Measurements from ENCODE around the gene CCNH.
A peak's percentile ranks its signal among the peaks of the same experiment; 100 is the strongest.

Gene CCNH

DNA sequence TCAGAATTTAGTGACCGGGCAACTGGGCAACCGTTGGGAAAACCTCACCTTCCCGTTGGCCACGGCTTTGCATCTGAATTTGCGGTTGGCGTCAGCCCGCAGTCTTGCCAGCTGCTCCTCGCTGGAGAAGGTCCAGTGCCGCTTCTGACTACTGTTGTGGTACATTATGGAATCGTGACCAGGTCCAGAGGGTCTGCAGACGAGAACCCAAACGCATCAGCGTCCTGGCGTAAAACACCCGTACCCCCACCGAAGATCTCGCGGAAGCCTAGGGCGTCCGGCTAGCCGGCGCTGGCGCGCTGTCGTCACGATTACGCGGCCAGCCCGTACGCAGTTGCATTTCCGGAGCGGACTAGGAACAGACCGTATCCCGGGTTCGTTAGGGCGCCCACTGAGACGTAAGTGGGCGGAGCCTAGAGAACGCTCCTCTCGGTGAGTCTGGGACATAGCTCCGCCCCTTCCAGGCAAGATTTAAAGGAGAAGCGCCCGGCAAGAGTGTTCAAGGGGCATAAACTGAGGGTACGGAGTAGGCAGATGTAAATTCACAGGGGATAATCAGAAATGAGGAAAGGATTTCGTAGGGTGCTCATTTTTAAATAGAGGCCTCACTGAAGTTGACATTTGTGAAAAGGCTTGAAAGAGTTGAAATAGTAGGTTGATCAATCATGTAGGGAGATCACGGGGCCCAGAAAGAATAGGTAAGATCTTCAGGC lies at the start of gene CCNH:
TSS of gene CCNH (minus strand) at position 301 of the 713 bp plus-strand sequence. CDS start at position 165, 136 bp downstream.
- H3K27me3 ChIP-seq (ENCODE audit: insufficient read depth, low read length, poor library complexity), result no peaks in the 10 kb centered on the region
- peaks cover 31% of the 10 kb centered on the region for H3K36me3 ChIP-seq (ENCODE audit: insufficient read depth, low read length)
- peak within 1 kb of the TSS; percentile 99 for H2AFZ ChIP-seq (ENCODE audit: low read depth, low read length)
- peak; percentile 96 for DNase-seq
- peak; percentile 96 for ATAC-seq (ENCODE audit: insufficient read depth, low read depth)
- peak within 1 kb of the TSS; percentile 84 for H3K9ac ChIP-seq (ENCODE audit: low read depth, low read length)
- peaks cover 36% of the 10 kb centered on the region for H3K4me1 ChIP-seq (ENCODE audit: insufficient read depth, low read length)
- peak within 1 kb of the TSS; percentile 65 to 90 for H3K4me3 ChIP-seq (ENCODE audit: low read depth in 1 of 2, low read length in 2 of 2)
- H3K27ac ChIP-seq (ENCODE audit: low read length), result peak within 1 kb of the TSS; percentile 95
- no peaks in the 10 kb centered on the region for H3K9me3 ChIP-seq (ENCODE audit: insufficient read depth, low read length, severe bottlenecking)
- TF ChIP-seq, protein P1, sequence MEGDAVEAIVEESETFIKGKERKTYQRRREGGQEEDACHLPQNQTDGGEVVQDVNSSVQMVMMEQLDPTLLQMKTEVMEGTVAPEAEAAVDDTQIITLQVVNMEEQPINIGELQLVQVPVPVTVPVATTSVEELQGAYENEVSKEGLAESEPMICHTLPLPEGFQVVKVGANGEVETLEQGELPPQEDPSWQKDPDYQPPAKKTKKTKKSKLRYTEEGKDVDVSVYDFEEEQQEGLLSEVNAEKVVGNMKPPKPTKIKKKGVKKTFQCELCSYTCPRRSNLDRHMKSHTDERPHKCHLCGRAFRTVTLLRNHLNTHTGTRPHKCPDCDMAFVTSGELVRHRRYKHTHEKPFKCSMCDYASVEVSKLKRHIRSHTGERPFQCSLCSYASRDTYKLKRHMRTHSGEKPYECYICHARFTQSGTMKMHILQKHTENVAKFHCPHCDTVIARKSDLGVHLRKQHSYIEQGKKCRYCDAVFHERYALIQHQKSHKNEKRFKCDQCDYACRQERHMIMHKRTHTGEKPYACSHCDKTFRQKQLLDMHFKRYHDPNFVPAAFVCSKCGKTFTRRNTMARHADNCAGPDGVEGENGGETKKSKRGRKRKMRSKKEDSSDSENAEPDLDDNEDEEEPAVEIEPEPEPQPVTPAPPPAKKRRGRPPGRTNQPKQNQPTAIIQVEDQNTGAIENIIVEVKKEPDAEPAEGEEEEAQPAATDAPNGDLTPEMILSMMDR (IDR thresholded peaks at IDR 0.05; ENCODE audit: borderline replicate concordance, extremely low read depth, low read length, poor library complexity, severe bottlenecking), result no peak
- no peak for TF ChIP-seq EZH2 (IDR thresholded peaks at IDR 0.05; ENCODE audit: borderline replicate concordance, low read depth, low read length, severe bottlenecking)
- H3K79me2 ChIP-seq (ENCODE audit: insufficient read depth, low read length), result peaks cover 39% of the 10 kb centered on the region
- H3K4me2 ChIP-seq (ENCODE audit: insufficient read depth, low read length), result peak within 1 kb of the TSS; percentile 75
- H4K20me1 ChIP-seq (ENCODE audit: insufficient read depth, low read length), result 0 out of 2 replicates have a peak, but pooled peaks cover 4% of the 10 kb centered on the region

DNA sequence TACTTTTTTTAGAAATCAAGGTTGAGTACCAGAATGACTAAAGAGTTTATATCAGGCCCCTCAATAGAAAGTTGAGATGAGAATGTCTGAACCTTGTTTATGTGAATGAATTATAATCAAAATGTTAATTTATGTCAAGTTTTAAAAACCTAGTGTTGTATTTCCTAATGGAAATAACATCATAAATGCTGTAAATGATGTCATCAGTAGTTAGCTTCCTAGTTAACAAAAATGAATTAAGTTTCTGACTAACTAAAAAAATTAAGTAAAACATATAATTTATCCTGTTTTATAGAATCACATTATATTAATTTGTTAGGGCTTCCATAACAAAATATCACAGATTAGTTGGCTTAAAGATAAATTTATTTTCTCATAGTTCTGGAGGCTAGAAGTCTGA lies 45.0 kb upstream of the CCNH start:
- Histone ChIP-seq H3K79me2 (ENCODE audit: insufficient read depth, low read length) (no peaks in the 10 kb centered on the region), H3K4me1 (ENCODE audit: insufficient read depth, low read length) (no peaks in the 10 kb centered on the region), H3K4me2 (ENCODE audit: insufficient read depth, low read length) (no peak overlapping the region), H3K9ac (ENCODE audit: low read depth, low read length) (no peak overlapping the region), H3K27me3 (ENCODE audit: insufficient read depth, low read length, poor library complexity) (no peaks in the 10 kb centered on the region), H3K4me3 (ENCODE audit: low read depth in 1 of 2, low read length in 2 of 2) (no peak overlapping the region), H3K9me3 (ENCODE audit: insufficient read depth, low read length, severe bottlenecking) (no peaks in the 10 kb centered on the region), H2AFZ (ENCODE audit: low read depth, low read length) (no peak overlapping the region), H3K36me3 (ENCODE audit: insufficient read depth, low read length) (no peaks in the 10 kb centered on the region), H4K20me1 (ENCODE audit: insufficient read depth, low read length) (no peaks in the 10 kb centered on the region), H3K27ac (ENCODE audit: low read length) (no peak overlapping the region)
- no peak for DNase-seq
- no peak for TF ChIP-seq EZH2 (IDR thresholded peaks at IDR 0.05; ENCODE audit: borderline replicate concordance, low read depth, low read length, severe bottlenecking)
- TF ChIP-seq, protein P1 (IDR thresholded peaks at IDR 0.05; ENCODE audit: borderline replicate concordance, extremely low read depth, low read length, poor library complexity, severe bottlenecking), result no peak
- no peak for ATAC-seq (ENCODE audit: insufficient read depth, low read depth)

DNA sequence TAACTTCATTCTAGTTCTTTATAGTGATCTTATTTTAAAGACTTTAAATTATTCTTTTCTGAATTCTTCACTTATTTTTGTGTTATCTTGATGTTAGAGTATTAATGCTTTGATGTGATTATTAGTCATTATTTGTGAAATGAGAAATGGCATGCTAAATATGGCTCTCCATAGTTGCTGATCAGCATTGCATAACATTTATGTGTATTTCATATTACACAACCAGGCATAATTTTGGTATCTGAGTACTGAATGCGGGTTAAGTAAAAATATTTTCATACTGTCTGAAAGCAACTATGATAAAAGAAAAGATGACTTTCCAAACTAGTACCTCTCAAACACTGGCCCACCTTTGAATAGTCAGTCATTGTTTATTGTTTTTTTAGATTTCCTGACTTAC lies 41.1 kb upstream of the CCNH start:
- no peak for TF ChIP-seq EZH2 (IDR thresholded peaks at IDR 0.05; ENCODE audit: borderline replicate concordance, low read depth, low read length, severe bottlenecking)
- TF ChIP-seq, protein P1 (IDR thresholded peaks at IDR 0.05; ENCODE audit: borderline replicate concordance, extremely low read depth, low read length, poor library complexity, severe bottlenecking), result no peak
- no peak for ATAC-seq (ENCODE audit: insufficient read depth, low read depth)
- Histone ChIP-seq H3K36me3 (ENCODE audit: insufficient read depth, low read length) (no peaks in the 10 kb centered on the region), H2AFZ (ENCODE audit: low read depth, low read length) (no peak overlapping the region), H3K4me3 (ENCODE audit: low read depth in 1 of 2, low read length in 2 of 2) (no peak overlapping the region), H3K9me3 (ENCODE audit: insufficient read depth, low read length, severe bottlenecking) (no peaks in the 10 kb centered on the region), H3K27me3 (ENCODE audit: insufficient read depth, low read length, poor library complexity) (no peaks in the 10 kb centered on the region), H4K20me1 (ENCODE audit: insufficient read depth, low read length) (no peaks in the 10 kb centered on the region), H3K27ac (ENCODE audit: low read length) (no peak overlapping the region), H3K4me2 (ENCODE audit: insufficient read depth, low read length) (no peak overlapping the region), H3K79me2 (ENCODE audit: insufficient read depth, low read length) (no peaks in the 10 kb centered on the region), H3K9ac (ENCODE audit: low read depth, low read length) (no peak overlapping the region), H3K4me1 (ENCODE audit: insufficient read depth, low read length) (no peaks in the 10 kb centered on the region)
- DNase-seq, result no peak

All from DND-41 (cell line).